GF-D8 (cell line): ENCODE measurements around the gene SGMS1.
"Not testable (repeated sequence)": the region's sequence is repeated elsewhere in the genome, so short reads cannot be mapped to it uniquely, and the experiment has no call there.

Experiments
- DNase-seq: peaks from one replicate; lab custom pipeline; 2025; lab: John Stamatoyannopoulos, UW

The SGMS1 gene

GRCh38 chr10:50536617-50537240 is 87.0 kb downstream of the SGMS1 start:
- no peak for DNase-seq

GRCh38 chr10:50534748-50535376 is 88.9 kb downstream of the SGMS1 start:
- DNase-seq: not testable (repeated sequence)

- no peak for DNase-seq
Measured at GRCh38 chr10:50533296-50533695, 90.5 kb downstream of the SGMS1 start.

DNA sequence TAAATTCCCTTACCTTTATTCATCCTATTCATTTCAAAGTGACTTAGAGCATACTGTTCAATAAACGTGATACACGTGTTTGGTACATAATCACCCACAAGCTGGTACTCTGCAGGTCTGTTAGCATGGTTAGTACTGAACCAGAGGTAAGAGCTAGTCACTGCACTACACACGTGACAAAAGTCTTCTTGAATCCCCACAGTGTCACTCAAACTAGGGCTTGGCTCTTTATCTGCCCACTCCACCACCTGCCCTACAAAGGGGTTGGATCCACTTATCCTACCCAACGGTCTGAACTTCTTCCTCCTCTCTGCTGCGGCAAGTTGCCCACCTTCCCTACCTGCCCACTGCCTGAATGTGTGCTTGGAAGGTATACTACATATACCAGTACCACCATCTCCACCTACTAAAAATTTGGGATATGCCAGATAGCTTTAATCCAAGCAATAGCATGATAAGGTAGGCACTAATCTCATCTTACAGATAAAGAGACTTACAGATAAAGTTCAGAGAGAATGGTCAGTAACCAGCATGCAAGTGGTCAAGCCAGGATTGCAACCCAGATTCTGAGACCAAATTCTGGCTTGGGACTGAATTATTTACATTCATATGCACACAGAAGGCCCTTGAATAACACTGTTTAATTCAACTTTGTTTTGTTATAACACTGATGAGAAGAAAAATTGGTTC is 92.2 kb downstream of the SGMS1 start:
- no peak for DNase-seq

DNA sequence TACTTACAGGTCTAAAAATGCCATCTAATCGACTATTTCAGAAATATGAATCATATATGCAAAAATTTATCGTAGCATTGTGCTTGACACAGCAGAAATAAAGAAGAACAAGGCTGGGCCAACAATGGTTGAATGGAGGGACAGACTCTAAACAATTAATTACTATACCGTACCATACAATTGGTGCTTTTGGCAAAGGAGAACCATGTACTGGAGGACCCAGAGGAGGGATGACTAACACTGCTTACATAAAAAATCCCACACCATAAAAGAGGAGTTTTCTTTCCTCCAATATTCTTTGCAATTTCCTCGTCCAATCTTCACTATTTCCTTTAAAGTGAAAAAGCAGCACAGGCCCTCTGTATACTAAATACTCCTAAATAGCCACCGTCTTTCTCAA is 94.1 kb downstream of the SGMS1 start:
- DNase-seq: no peak

DNA sequence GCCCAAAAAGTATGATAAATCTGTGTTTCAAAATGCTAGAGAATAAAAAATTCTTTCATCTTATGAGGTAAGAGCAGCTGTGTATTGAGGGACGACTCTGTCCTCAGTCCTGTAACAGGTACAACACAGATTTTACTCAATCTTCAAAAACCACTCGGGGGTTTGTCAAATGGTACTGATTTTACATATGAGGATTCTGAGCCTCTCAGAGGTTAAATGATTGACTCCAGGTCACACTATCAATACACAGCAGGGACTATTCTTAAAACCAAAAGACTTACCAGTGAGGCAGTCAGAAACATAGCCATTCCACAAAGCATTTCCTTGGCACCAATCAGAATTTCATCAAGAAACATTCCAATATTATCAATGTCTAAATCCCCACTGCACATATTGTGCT is 95.5 kb downstream of the SGMS1 start:
- DNase-seq: no peak

- DNase-seq: no peak
Measured at GRCh38 chr10:50527442-50528043, 96.2 kb downstream of the SGMS1 start.

DNA sequence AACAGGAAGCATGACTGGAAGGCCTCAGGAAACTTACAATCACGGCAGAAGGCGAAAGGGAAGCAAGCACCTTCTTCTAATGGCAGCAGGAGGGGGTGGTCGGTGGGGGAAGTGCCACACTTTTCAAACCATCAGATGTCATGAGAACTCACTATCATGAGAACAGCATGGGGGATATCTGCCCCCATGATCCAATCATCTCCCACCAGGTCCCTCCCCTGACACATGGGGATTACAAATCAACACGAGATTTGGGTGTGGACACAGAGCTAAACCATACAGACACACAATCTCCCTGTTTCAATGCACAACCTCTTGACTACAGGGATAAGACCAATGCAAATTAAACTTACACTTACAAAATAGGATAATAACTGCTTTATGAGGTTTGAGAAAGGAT is 97.6 kb downstream of the SGMS1 start:
- DNase-seq: no peak

DNA sequence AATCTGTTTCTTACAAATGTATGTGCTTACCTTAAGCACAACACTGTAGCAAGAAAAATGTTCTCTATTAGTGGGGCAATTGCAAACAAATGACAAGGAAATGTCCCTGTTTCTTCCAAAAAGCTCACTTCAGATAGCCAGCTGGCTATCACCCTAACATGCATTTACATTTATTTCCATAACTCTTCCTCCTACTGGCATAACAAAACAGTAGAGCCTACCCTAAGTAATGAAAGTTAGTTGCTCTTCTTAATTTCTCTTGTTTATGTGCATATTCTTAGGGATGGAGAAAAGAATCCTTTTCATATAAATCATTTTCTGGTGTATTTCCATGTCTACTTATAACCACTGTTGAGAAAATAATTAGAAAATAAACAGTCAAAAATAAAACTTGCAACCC is 100.4 kb downstream of the SGMS1 start:
- no peak for DNase-seq

DNA sequence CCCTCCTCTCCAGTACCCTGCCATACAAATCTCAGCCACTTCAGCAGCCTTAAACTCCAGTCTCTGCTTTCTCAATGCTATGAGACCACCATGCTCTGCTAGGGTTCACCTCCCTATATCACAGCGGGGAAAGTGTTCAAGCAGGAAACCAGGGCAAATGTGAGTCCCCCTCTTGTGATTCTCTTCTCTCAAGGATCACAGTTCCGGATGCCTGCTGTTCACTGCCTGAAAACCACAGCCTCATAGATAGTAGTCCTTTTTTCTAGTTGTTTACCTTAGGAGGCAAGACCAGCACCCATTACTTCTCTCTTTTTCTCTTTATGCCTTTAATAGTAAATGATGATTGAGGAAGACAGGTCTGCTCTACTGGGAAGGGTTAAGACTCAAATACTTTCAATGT is 100.8 kb downstream of the SGMS1 start:
- no peak for DNase-seq

DNA sequence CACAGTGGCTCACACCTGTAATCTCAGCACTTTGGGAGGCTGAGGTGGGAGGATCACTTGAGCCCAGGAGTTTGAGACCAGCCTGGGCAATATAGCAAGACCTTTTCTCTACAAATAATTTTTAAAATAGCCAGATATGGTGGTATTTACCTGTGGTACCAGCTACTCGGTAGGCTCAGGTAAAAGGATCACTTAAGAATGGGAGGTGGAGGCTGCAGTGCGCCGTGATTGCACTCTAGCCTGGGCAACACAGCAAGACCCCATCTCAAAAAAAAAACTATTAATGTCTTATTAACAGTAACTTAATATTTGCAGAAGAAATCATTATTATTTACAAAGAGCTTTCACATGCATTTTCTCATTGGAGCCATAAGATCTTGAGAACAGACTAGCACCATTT is 103.6 kb downstream of the SGMS1 start:
- DNase-seq: no peak

DNA sequence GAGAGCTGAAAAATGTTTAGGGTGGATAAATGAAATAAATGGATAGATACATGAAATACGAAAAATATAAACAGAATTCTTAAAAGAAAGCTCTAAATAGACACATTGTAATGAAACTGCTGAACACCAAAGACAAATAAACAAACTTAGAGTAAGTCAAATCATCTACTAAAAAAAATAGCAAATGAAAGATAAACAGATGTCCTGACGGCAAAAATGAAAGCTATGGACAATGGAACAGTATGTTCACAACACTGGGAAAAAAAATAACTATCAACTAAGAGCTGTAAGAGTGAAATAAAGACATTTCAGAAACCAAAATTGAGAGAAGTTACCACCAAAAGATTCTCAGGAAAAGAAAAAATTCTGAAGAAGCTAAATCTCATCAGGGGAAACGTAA is 106.1 kb downstream of the SGMS1 start:
- no peak for DNase-seq

DNA sequence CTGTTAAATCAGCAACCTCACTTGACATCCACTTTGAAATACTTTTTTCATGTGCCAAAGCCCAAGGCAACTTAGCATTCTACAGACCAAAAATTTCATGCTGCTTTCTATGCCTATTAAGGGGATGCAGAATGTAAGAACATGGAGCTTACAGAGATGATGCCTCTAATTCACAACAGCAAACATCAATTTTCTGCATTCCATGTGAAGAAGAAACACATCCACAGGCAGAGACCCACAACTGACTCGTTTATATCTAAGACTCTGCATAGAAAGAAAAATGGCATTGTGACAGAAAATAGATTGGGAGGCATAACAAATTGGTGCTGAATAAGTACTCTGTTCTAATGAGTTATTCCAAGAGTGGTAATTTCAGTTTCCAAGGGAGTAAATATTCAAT is 107.6 kb downstream of the SGMS1 start:
- DNase-seq: no peak

- DNase-seq: no peak
Measured at GRCh38 chr10:50515420-50515819, 108.3 kb downstream of the SGMS1 start.

DNA sequence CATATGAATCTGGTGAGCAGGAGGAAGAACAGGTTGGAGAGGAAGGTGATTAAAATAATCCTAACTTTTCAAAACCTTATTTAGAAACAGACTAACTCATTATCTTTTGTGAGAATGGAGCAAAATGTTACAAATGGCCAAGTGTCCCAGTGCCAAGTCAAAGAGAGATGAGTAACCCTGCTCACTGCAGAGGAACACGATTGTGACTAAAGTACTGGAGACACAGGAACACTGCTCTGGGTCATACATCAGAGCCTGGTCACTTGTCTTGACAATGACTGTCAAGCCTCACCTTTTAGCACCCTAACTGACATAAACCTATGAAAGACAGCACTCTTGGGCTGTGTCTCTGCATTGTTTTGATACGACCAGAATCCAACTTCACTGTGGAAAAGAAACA is 108.8 kb downstream of the SGMS1 start:
- DNase-seq: no peak

DNA sequence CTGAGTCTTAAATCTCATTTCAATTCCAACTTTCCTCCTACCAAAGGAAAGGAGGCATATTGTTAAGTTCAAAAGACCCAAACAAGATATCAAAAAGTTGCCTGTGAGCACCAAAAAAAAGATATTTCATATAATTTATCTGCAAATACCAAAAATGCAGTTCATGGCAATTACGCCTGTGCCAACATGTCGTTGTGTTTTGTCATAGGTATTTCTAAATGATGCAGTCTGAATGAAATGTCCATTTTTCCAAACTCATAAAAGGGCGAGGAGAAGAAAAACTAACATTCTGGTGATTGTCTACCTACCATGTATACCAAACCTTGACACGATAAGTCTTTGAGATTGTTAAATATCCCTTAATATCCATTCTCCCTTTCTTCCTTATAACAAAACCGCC is 109.8 kb downstream of the SGMS1 start:
- DNase-seq: no peak

GRCh38 chr10:50512743-50513416 is 110.9 kb downstream of the SGMS1 start:
- DNase-seq: no peak

- DNase-seq: no peak
Measured at GRCh38 chr10:50512214-50512595, 111.6 kb downstream of the SGMS1 start.

DNA sequence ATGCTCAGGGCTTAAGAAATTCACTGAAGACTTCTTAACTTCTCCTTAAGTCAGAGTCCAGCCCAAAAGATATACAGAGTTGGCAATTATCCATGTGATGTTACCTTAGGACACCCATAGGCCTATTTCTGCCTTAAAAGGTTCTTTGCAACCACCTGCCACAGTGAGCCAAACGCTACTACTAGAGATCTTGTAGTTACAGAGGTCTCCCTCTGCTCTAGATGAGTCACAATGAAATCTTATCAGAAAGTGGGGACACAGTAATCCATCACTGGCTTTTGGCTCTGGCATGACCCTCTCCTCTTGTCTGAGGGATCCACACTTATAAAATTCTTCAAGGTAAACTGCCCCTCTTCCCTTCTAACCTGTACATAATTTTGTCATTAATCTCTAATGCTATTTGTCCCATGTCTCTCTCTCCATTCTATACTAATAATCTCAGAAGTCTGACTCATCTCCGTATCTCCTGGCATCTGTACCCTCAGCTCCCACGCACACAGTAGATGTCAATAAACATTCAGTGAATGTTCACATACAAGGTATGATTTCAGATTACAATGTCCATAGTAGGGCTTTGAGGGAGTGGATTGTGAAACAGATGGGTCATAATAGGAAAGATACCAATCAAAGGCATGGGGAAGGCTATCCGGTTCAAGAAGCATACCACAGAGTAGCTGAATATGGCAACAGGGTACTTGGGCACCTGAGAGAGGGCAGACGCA is 112.1 kb downstream of the SGMS1 start:
- DNase-seq: no peak

DNA sequence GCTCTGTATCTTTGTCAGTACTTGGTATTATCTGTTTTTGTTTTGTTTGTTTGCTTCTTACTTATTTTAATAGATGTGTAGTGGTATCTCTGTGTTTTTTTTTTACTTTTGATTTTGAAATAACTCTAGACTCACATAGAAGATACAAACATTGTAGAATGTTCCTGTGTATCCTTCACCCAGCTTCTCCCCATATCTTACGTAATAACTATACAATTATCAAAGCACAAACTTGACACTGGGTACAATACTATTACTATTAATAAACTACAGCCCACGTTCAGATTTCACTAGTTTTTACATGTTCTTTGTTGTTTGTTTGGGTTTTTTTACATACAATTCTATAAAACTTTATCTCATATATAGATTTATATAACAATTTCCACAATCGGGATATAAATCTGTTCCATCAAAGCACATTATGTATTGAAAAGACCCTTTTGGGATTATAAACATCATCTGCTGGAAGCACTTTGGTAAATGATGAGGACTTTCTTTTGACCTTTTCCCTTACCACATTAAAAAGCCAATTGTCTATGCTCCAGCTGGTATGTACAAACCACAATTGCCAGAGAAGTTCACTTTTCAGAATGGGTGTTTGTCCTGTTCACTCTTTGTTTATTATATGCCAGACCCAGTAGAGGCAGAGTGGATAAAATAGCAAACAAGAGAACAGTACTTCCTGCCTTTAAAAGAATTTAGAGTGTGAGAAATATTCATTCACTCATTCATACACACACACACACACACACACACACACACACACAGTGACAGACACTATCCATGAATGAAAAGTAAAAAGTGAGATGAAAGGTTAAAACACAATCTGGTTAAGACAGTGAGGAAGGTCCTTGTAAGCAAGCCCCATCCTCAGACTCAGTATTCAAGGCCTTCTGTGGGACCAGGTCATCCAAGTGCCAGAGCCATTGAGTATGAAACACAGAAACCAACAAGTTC is 113.0 kb downstream of the SGMS1 start:
- no peak for DNase-seq
